Nephron (organoid): Measurements from ENCODE around the gene ENPP3.
"Not testable (repeated sequence)": the region's sequence is repeated elsewhere in the genome, so short reads cannot be mapped to it uniquely, and the experiment has no call there.

ENCODE experiments used
- H3K27ac Mint-ChIP-seq, 3 experiments: 2 replicates each; pipeline ENCODE4 v1.8.0; 2020; ENCODE audit warnings: mixed read lengths in 3 of 3, mild to moderate bottlenecking in 2 of 3, moderate library complexity in 1 of 3
- H3K27me3 Mint-ChIP-seq: 2 replicates; pipeline ENCODE4 v1.8.0; 2021; ENCODE audit warnings: low read depth, mild to moderate bottlenecking, moderate library complexity, mixed read lengths
- H3K36me3 Mint-ChIP-seq: 2 replicates; pipeline ENCODE4 v1.8.0; 2020; ENCODE audit warnings: low read depth, mixed read lengths
- H3K4me1 Mint-ChIP-seq: 2 replicates; pipeline ENCODE4 v1.8.0; 2020; ENCODE audit warnings: mixed read lengths
- H3K4me3 Mint-ChIP-seq, 3 experiments: 2 replicates each; pipeline ENCODE4 v1.8.0; 2020; ENCODE audit warnings: mild to moderate bottlenecking in 3 of 3, mixed read lengths in 3 of 3, moderate library complexity in 2 of 3
- H3K9me3 Mint-ChIP-seq: 2 replicates; pipeline ENCODE4 v1.8.0; 2020; ENCODE audit warnings: mixed read lengths
- CTCF ChIP-seq, 3 experiments: fragments of 200-600 bp; sonication (generic); IDR thresholded peaks; one replicate each; pipeline ENCODE4 v1.5.0; 2021; ENCODE audit warnings: antibody characterized with exemption in 3 of 3; ENCODE audit not compliant: unreplicated experiment in 3 of 3

Gene ENPP3

DNA sequence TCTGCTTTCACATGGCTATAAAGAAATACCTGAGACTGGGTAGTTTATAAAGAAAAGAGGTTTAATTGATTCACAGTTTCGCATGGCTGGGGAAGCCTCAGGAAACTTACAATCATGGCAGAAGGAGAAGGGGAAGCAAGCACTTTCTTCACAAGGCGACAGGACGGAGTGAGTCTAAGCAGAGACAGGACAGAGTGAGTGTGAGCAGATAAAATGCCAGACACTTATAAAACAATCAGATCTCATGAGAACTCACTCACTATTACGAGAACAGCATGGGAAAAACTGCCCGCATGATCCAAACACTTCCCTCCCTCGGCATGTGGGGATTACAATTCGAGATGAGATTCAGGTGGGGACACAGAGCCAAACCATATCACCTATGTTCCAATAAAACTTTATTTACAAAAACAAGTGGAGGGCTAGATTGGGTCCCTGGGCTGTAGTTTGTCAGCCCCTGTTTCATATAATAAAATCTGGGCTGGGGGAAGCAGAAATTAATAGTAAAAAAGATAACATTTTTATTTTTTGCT lies 110.8 kb downstream of the ENPP3 start:
- Mint-ChIP-seq H3K36me3 (no peaks in the 10 kb centered on the region), H3K9me3 (no peaks in the 10 kb centered on the region), H3K4me3 (no peak overlapping the region), H3K27ac (no peak overlapping the region), H3K27me3 (no peaks in the 10 kb centered on the region), H3K4me1 (no peaks in the 10 kb centered on the region)
- TF ChIP-seq CTCF (IDR thresholded peaks at IDR 0.05; ENCODE audit: unreplicated experiment in 3 of 3): no peak

DNA sequence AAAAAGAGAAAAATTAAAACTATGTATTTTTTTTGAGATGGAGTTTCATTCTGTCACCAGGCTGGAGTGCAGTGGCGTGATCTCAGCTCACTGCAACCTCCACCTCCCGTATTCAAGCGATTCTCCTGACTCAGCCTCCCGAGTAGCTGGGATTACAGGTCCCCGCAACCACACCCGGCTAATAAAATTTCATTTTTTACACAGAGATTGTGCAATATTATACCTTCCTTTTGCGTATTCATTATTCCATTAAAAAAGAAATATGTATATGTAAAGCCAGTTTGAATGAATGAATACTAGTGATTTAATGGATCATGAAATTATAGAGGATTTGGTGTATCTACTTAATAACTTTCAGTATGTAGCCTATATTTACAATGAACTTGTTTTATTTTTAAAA lies 111.9 kb downstream of the ENPP3 start:
- no peak for TF ChIP-seq CTCF (IDR thresholded peaks at IDR 0.05; ENCODE audit: unreplicated experiment in 3 of 3)
- Mint-ChIP-seq H3K9me3 (no peaks in the 10 kb centered on the region), H3K4me3 (no peak overlapping the region), H3K27ac (no peak overlapping the region), H3K27me3 (no peaks in the 10 kb centered on the region), H3K36me3 (no peaks in the 10 kb centered on the region), H3K4me1 (no peaks in the 10 kb centered on the region)

DNA sequence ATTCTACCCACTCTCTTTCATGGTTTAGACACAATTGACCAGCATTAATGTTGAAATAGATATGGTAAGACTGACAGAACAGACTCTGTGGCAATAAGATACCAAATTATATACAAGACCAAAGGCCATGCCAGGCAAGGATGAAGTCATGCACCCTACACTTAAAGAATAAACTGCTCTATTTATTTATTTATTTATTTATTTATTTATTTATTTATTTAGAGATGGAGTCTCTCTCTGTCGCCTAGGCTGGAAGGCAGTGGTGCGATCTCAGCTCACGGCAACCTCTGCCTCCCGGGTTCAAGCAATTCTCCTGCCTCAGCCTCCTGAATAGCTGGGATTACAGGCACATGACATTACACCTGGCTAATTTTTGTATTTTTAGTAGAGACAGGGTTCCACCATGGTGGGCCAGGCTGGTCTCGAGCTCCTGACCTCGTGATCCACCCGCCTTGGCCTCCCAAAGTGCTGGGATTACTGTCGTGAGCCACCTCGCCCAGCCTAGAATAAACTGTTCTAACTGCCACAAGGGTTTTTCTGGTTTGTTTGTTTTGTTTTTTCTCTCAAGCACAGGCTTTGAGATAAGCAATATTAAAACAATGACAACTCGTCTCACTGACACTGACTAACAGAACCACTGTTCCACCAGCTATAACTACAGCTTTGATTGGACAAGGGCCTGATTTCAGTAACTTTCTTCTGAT lies 114.1 kb downstream of the ENPP3 start:
- H3K27me3 Mint-ChIP-seq, H3K4me3 Mint-ChIP-seq, H3K36me3 Mint-ChIP-seq, H3K27ac Mint-ChIP-seq, H3K4me1 Mint-ChIP-seq, H3K9me3 Mint-ChIP-seq: not testable (repeated sequence)

DNA sequence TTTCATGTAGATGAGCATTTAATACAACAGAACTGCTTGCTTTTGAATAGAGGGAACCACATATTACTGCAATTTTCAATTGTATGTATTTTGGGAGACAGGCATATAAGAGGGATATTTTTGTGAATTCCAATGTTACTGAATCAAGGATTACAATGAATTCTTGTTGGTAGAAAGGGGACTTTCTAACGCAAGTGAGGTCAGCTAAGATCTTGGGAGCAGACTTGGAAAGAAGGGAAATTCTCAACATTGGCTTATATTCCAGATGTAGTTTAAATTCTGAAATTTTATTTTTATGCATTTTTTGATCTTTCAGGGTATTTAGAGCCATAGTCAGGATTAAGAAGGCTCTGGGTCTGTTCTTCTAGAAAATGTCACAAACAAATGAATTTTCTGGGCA lies 117.0 kb downstream of the ENPP3 start:
- Mint-ChIP-seq H3K4me3 (no peak overlapping the region), H3K4me1 (no peaks in the 10 kb centered on the region), H3K9me3 (no peaks in the 10 kb centered on the region), H3K36me3 (no peaks in the 10 kb centered on the region), H3K27ac (no peak overlapping the region), H3K27me3 (no peaks in the 10 kb centered on the region)
- no peak for TF ChIP-seq CTCF (IDR thresholded peaks at IDR 0.05; ENCODE audit: unreplicated experiment in 3 of 3)

DNA sequence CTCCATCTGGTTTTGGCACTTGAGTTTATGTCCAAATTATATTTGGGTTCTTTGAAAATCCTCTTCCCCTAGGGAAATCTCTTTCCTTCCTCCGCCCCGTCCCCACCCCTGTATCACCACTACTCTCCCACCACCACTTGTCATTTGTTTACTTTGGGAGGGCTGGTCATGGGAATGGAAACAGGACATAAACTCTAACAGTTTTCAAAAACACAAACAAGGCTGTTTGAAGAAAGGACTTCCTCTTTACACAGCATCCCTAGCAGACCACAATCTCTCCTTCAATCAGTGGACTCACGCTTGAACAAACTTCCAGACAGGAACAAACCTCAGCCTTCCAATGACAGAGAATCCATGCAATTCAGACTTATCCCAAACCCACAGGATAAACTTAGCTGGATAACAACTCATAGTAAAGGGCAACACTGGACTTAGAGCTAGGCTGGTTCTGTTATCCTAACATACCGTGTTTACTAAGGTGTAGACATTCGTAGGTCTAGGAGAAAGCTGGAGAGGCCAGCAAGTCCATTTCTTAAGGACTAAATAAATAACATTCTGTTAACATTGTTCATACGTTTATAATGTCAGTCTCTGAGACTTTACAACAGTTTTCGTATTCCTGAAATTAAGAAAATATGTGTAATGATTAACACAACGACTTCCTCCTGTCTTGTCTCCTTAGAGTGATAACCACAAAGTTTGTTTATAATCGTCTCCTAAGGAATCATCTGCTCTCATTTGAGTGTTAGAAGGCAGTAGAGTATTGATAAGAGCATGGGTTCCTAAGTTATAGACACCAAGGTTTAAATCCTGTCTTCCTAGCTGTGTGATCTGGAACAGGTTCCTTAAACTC lies 117.8 kb downstream of the ENPP3 start:
- no peaks in the 10 kb centered on the region for H3K36me3 Mint-ChIP-seq
- no peaks in the 10 kb centered on the region for H3K27me3 Mint-ChIP-seq
- H3K27ac Mint-ChIP-seq: no peak overlapping the region
- H3K9me3 Mint-ChIP-seq: no peaks in the 10 kb centered on the region
- no peak overlapping the region for H3K4me3 Mint-ChIP-seq
- TF ChIP-seq CTCF (IDR thresholded peaks at IDR 0.05; ENCODE audit: unreplicated experiment in 3 of 3): no peak
- peaks cover under 1% of the 10 kb centered on the region for H3K4me1 Mint-ChIP-seq

DNA sequence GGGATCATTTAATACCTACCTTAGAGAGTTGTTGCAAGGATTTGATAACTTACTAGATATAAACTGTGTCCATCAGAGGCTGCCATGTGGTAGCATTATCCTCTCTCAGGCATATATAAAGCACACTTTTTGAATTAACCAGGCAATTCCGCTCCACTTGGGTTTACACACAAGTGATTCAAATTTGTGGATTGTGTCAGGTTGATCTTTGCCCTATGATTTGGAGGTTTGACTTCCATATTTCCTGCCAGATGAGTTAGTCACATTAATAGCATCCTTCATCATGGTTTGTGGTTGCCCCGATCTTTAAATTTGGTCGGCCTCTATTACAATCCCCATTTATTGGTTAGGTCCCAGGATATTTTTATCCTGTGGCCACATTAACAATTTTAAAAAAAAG lies 118.5 kb downstream of the ENPP3 start:
- no peaks in the 10 kb centered on the region for H3K27me3 Mint-ChIP-seq
- no peak for TF ChIP-seq CTCF (IDR thresholded peaks at IDR 0.05; ENCODE audit: unreplicated experiment in 3 of 3)

More for the DNA sequence above, 118.5 kb downstream of the ENPP3 start:
- Mint-ChIP-seq H3K36me3 (no peaks in the 10 kb centered on the region), H3K4me3 (no peak overlapping the region), H3K27ac (no peak overlapping the region), H3K9me3 (no peaks in the 10 kb centered on the region), H3K4me1 (peaks cover 4% of the 10 kb centered on the region)
